Mucosa of descending colon (tissue), 3 donors: ENCODE data around the gene VIT. TPM values are rescaled to one million over a fixed set of nuclear protein-coding genes. Genes with fewer than 3 reads are reported as not detected.

Source experiments
- ATAC-seq: fragments of 200-7000 bp; cut with Tn5 transposase; one replicate; pipeline ENCODE4 v1.9.1; 2020; ENCODE audit warnings: mild to moderate bottlenecking, moderate library complexity
- DNase-seq, 3 donors: peaks; one replicate each; pipeline ENCODE4 v3.0.0-alpha.2; 2020
- H3K36me3 ChIP-seq: fragments of 200-600 bp; one replicate; pipeline ENCODE4 v1.8.0; 2021; ENCODE audit warnings: low read depth, mild to moderate bottlenecking
- H3K4me1 ChIP-seq: fragments of 200-600 bp; one replicate; pipeline ENCODE4 v1.8.0; 2021; ENCODE audit warnings: low read depth, mild to moderate bottlenecking
- H3K4me3 ChIP-seq: fragments of 200-600 bp; one replicate; pipeline ENCODE4 v1.8.0; 2021; ENCODE audit warnings: mild to moderate bottlenecking
- H3K9me3 ChIP-seq: fragments of 200-600 bp; one replicate; pipeline ENCODE4 v1.8.0; 2021; ENCODE audit warnings: mild to moderate bottlenecking
- CTCF ChIP-seq: fragments of 200-600 bp; IDR thresholded peaks from one replicate; pipeline ENCODE4 v1.8.0; 2022; ENCODE audit warnings: antibody characterized with exemption, mild to moderate bottlenecking
- intact Hi-C, 2 donors: fragments of 100-400 bp; cut with DNase I in 1 of 2; cut with micrococcal nuclease in 1 of 2; formaldehyde crosslinking; loops; one replicate each; pipeline versions ENCODE4 v1.11.0 to v1.11.1; 2022; cut with DNase I, micrococcal nuclease
- total RNA-seq, 3 donors: library from RNA; stranded (reverse); fragmentation: NEBNext Ultra II Directional in 2 of 3; extraction: Animal tissue kit (Norgen Biotek cat#: 25700) in 2 of 3; gene quantifications; one replicate each; pipeline versions ENCODE4 v1.2.1 to v1.2.4, GENCODE V29; 2021 to 2023
- donor health status: DM: no; HTN: no; CAD: no; lungs with moderate emphysema.
- donor health status: DM: no; HTN: no; CAD: no.
- donor health status: DM: no; HTN: yes; CAD: no.

The VIT gene
- total RNA-seq, 3 donors from 2014 or later, result 1.3 to 3.5 TPM; not detected in 1

GRCh38 chr2:36713310-36713709 lies 16.8 kb downstream of the VIT start:
- intact Hi-C loops, result no loop called here
- no peak overlapping the region for H3K4me3 ChIP-seq
- DNase-seq (no peak), ATAC-seq (no peak)
- H3K36me3 ChIP-seq, result no peaks in the 10 kb centered on the region
- no peaks in the 10 kb centered on the region for H3K4me1 ChIP-seq
- peaks cover 9% of the 10 kb centered on the region for H3K9me3 ChIP-seq
- TF ChIP-seq CTCF, result no peak

GRCh38 chr2:36716111-36716510 lies 19.6 kb downstream of the VIT start:
- no peak for ATAC-seq
- H3K36me3 ChIP-seq, result no peaks in the 10 kb centered on the region
- no peak for DNase-seq
- H3K4me3 ChIP-seq, result no peak overlapping the region
- H3K9me3 ChIP-seq, result peaks cover 7% of the 10 kb centered on the region
- intact Hi-C loops, result no loop called here
- TF ChIP-seq CTCF, result no peak
- H3K4me1 ChIP-seq, result no peaks in the 10 kb centered on the region

GRCh38 chr2:36717603-36718266 lies 21.2 kb downstream of the VIT start:
- no peaks in the 10 kb centered on the region for H3K36me3 ChIP-seq
- ATAC-seq, result no peak
- H3K4me3 ChIP-seq, result no peak overlapping the region
- DNase-seq, result no peak
- no peaks in the 10 kb centered on the region for H3K4me1 ChIP-seq
- intact Hi-C loops, result no loop called here
- no peak for TF ChIP-seq CTCF
- H3K9me3 ChIP-seq, result peaks cover 6% of the 10 kb centered on the region

- Histone ChIP-seq H3K36me3 (no peaks in the 10 kb centered on the region), H3K4me3 (no peak overlapping the region), H3K4me1 (no peaks in the 10 kb centered on the region), H3K9me3 (peaks cover 5% of the 10 kb centered on the region)
- DNase-seq, result no peak
- intact Hi-C loops, result no loop called here
- no peak for TF ChIP-seq CTCF
- no peak for ATAC-seq
These were observed 31.0 kb downstream of the VIT start for GRCh38 chr2:36727550-36727949.

DNA sequence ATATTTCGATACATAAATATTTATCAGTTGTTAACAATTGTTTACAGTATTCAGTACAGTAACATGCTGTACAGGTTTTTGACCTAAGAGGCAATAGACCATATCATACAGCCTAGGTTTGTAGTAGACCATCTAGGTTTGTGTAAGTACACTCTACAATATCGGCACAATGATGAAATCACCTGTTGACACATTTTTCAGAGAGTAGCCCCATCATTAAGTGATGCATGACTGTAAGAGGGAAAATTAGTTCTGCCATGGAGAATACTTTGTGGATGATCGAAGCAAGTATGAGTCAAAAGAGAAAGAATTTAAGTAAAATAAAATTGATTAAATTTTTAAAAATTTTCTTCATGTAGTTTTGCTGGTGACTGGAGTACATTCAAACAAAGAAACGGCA lies 32.6 kb downstream of the VIT start:
- H3K4me1 ChIP-seq, result no peaks in the 10 kb centered on the region
- H3K9me3 ChIP-seq, result peaks cover 5% of the 10 kb centered on the region
- DNase-seq (no peak), ATAC-seq (no peak)
- H3K36me3 ChIP-seq, result no peaks in the 10 kb centered on the region
- no peak overlapping the region for H3K4me3 ChIP-seq
- no peak for TF ChIP-seq CTCF
- intact Hi-C loops, result no loop called here
